Right lobe of liver (tissue), 4 donors: Measurements from ENCODE around the gene IRX4.

Source experiments
- CTCF ChIP-seq, 4 donors: fragments of 200-600 bp in 3 of 4; fragments of 450-650 bp in 1 of 4; IDR thresholded peaks; one replicate each; pipeline versions ENCODE4 v1.5.1 to v1.8.0; 2016 to 2022; ENCODE audit warnings: antibody characterized with exemption in 4 of 4, mild to moderate bottlenecking in 2 of 4
- POLR2A ChIP-seq: fragments of 450-650 bp; IDR thresholded peaks from one replicate; pipeline ENCODE4 v1.6.1; 2017; ENCODE audit warnings: antibody characterized with exemption, mild to moderate bottlenecking
- donor health status: DM: no; HTN: no; CAD: no.
- donor health status: DM: no; HTN: no; CAD: no.
- donor health status: DM: no; HTN: yes; CAD: no.

DNA sequence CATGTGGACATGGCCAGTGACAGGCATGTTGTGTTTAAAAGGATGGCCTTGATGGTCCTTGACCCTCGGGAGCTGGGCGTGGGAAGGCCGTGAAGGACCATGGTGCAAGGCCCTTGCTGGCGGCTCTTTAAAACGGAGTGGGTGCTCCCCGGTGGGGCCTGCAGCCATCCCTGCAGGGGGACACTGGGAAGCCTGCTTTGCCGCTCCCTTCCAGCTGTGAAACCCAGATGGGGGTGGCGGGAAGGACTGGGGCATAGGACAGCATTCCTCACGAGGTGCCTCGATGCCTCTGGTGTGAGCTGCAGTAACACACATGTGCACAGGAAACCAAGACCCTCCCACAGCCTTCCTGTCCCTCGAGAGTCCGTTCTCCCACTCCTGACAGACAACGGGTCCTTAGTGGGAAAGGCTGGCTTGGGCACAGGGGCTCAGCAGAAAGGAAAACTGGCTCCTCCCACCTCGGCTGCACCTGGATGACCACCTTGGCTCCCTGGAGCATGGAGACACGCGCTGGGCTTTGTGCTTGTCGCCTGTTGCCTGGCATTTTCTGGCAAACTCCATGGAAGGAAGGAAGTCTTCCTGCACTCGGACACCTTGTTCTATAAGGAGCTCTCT is 30.3 kb upstream of the IRX4 start:
- TF ChIP-seq CTCF (IDR thresholded peaks at IDR 0.05): no peak
- TF ChIP-seq POLR2A: no peak
